DOHH2 (cell line): ENCODE measurements around the gene GRHL3.

Experiments
- H3F3A ChIP-seq: fragments of 200-600 bp; sonication (generic), shearing (Covaris generic); 2 replicates; pipeline ENCODE4 v1.6.0; 2016; ENCODE audit warnings: antibody characterized with exemption, mild to moderate bottlenecking; ENCODE audit not compliant: control insufficient read depth, insufficient read depth
- H3K27ac ChIP-seq: fragments of 200-600 bp; sonication (generic); 2 replicates; pipeline ENCODE4 v1.5.1; 2014; ENCODE audit warnings: low read depth, mild to moderate bottlenecking, low read length, moderate library complexity
- H3K27me3 ChIP-seq: fragments of 200-600 bp; sonication (generic); 2 replicates; pipeline ENCODE4 v1.6.1; 2014; ENCODE audit warnings: mild to moderate bottlenecking, low read length, mixed read lengths; ENCODE audit not compliant: control insufficient read depth
- H3K36me3 ChIP-seq: fragments of 200-600 bp; sonication (generic); 2 replicates; pipeline ENCODE4 v1.6.1; 2014; ENCODE audit warnings: mild to moderate bottlenecking, low read length, moderate library complexity, mixed read lengths; ENCODE audit not compliant: control insufficient read depth
- H3K4me1 ChIP-seq: fragments of 200-600 bp; sonication (generic); 2 replicates; pipeline ENCODE4 v1.6.1; 2014; ENCODE audit warnings: mild to moderate bottlenecking, low read length, mixed read lengths; ENCODE audit not compliant: control insufficient read depth
- H3K4me2 ChIP-seq: fragments of 200-600 bp; sonication (generic); 2 replicates; pipeline ENCODE4 v1.6.0; 2014; ENCODE audit warnings: mild to moderate bottlenecking, low read length, moderate library complexity
- H3K4me3 ChIP-seq: fragments of 200-600 bp; sonication (generic); 2 replicates; pipeline ENCODE4 v1.5.1; 2014; ENCODE audit warnings: mild to moderate bottlenecking, low read length, mixed read lengths
- H3K79me2 ChIP-seq: fragments of 200-600 bp; sonication (generic); 2 replicates; pipeline ENCODE4 v1.6.1; 2014; ENCODE audit warnings: mild to moderate bottlenecking, low read length, mixed read lengths; ENCODE audit not compliant: control insufficient read depth
- H3K9me2 ChIP-seq: fragments of 200-600 bp; sonication (generic); replicated peaks from 2 replicates; pipeline ENCODE4 v1.6.1; 2014; ENCODE audit warnings: mild to moderate bottlenecking, low read length, mixed read lengths; ENCODE audit not compliant: control insufficient read depth
- H3K9me3 ChIP-seq: fragments of 200-600 bp; sonication (generic); 2 replicates; pipeline ENCODE4 v1.6.1; 2014; ENCODE audit warnings: antibody characterized with exemption, low read length, mixed read lengths; ENCODE audit not compliant: control insufficient read depth, insufficient read depth
- H4K20me1 ChIP-seq: fragments of 200-600 bp; sonication (generic); 2 replicates; pipeline ENCODE4 v1.6.0; 2014; ENCODE audit warnings: low read depth, mild to moderate bottlenecking, antibody characterized with exemption, low read length, moderate library complexity; ENCODE audit not compliant: control insufficient read depth, insufficient read depth
- EZH2phosphoT487 ChIP-seq: fragments of 200-600 bp; sonication (generic); IDR thresholded peaks from 2 replicates; pipeline ENCODE4 v1.6.1; 2017; ENCODE audit warnings: borderline replicate concordance, mild to moderate bottlenecking, antibody characterized with exemption, low read length, moderate library complexity, mixed read lengths
- TF ChIP-seq, protein P1 (sequence below): fragments of 200-600 bp; sonication (generic); IDR thresholded peaks from one replicate; pipeline ENCODE4 v1.5.1; 2014; ENCODE audit warnings: antibody characterized with exemption, mild to moderate bottlenecking, low read depth, low read length; ENCODE audit not compliant: poor library complexity, severe bottlenecking

GRHL3 gene

DNA sequence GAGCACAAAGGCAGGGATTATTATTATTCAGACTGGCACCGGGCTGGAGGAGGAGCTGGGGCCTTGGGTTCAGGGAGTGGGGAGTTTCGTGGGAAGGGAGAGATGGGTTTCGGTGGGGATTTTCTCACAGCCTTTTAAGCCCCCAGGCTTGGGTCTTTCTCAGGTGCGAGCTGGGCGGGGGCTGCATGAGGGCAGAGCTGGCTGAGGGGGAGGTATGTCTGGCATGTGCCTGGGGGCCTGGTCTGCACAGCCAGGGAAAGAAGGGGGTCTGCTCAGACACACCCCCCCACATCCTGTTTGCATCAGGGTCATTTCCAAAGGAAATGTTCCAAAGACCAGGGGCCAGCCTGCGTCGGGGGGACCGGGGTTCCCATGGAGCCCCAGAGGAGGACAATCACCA, 21.6 kb downstream of the GRHL3 start:
- H3K79me2 ChIP-seq = no peaks in the 10 kb centered on the region
- H3K4me1 ChIP-seq = peaks cover 8% of the 10 kb centered on the region; the same call in 1 of the 2 replicates
- H3F3A ChIP-seq = no peaks in the 10 kb centered on the region
- H3K9me3 ChIP-seq = no peaks in the 10 kb centered on the region
- H3K27ac ChIP-seq = no peak overlapping the region
- H3K36me3 ChIP-seq = no peaks in the 10 kb centered on the region
- H3K4me2 ChIP-seq = no peak overlapping the region
- TF ChIP-seq, protein P1, sequence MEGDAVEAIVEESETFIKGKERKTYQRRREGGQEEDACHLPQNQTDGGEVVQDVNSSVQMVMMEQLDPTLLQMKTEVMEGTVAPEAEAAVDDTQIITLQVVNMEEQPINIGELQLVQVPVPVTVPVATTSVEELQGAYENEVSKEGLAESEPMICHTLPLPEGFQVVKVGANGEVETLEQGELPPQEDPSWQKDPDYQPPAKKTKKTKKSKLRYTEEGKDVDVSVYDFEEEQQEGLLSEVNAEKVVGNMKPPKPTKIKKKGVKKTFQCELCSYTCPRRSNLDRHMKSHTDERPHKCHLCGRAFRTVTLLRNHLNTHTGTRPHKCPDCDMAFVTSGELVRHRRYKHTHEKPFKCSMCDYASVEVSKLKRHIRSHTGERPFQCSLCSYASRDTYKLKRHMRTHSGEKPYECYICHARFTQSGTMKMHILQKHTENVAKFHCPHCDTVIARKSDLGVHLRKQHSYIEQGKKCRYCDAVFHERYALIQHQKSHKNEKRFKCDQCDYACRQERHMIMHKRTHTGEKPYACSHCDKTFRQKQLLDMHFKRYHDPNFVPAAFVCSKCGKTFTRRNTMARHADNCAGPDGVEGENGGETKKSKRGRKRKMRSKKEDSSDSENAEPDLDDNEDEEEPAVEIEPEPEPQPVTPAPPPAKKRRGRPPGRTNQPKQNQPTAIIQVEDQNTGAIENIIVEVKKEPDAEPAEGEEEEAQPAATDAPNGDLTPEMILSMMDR = no peak
- no peak for TF ChIP-seq EZH2phosphoT487
- no peaks in the 10 kb centered on the region for H3K9me2 ChIP-seq
- H3K27me3 ChIP-seq = no peaks in the 10 kb centered on the region; the same call in 1 of the 2 replicates
- no peaks in the 10 kb centered on the region for H4K20me1 ChIP-seq
- no peak overlapping the region for H3K4me3 ChIP-seq

DNA sequence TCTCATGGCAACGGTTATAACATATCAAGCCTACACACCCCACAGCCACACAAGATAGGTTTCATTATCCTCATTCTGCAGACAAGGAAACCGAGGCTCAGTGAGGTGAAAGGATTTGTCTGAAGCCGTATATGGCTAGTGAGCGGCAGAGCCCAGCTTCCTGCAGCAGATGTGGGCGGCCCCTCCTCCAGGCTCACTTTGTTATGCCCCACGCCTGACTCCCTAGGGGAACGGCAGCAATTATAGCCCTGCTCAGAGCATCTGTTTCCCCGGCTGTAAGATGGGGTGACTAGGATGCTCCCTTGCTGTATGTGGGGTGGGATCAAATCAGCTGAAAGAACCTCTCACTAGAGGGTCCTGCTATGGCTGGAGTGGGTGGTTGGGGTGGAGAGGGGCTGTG, 22.1 kb downstream of the GRHL3 start:
- Histone ChIP-seq H3K27ac (no peak overlapping the region), H3K4me3 (no peak overlapping the region), H3K4me1 (peaks cover 8% of the 10 kb centered on the region; the same call in 1 of the 2 replicates), H3K9me3 (no peaks in the 10 kb centered on the region), H3K36me3 (no peaks in the 10 kb centered on the region), H3K9me2 (no peaks in the 10 kb centered on the region), H4K20me1 (no peaks in the 10 kb centered on the region), H3K4me2 (no peak overlapping the region), H3K79me2 (no peaks in the 10 kb centered on the region), H3F3A (no peaks in the 10 kb centered on the region), H3K27me3 (no peaks in the 10 kb centered on the region; the same call in 1 of the 2 replicates)
- TF ChIP-seq, protein P1 = no peak
- TF ChIP-seq EZH2phosphoT487 = no peak

DNA sequence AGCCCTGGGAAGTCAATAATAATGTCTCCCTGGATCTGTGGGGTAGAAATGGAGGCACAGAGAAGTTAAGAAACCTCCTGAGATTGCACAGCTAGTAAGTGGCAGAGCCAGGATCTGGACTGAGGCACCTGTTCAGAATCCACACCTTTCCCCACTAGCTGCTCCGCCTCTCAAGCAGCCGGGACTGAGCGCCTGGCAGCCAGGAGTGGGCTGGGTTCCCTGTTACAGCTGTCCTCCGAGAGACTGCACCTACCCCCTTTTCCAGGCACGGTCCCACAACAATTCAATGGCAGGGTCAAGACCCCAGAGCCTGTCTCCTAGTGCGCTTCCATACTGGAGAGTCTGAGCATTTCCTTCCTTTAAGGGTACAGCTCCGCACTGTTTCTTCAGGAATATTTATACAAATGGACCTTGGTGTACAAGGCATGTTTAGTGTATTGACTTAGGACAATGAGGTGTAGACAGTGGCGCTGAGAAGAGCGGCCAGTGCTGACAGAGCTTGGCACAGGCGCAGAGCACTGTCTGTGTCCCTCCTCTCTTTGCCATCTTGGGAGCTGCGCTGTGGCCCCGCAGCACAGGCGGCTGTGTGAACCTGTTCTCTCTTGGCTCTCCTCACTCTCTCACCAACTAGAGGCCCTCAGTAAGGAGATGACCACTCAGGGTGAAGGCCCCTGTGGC, 24.4 kb downstream of the GRHL3 start:
- TF ChIP-seq, protein P1 = no peak
- TF ChIP-seq EZH2phosphoT487 = no peak
- Histone ChIP-seq H3K27ac (no peak overlapping the region), H3K36me3 (no peaks in the 10 kb centered on the region), H3K4me3 (no peak overlapping the region), H4K20me1 (no peaks in the 10 kb centered on the region), H3F3A (no peaks in the 10 kb centered on the region), H3K79me2 (no peaks in the 10 kb centered on the region), H3K27me3 (no peaks in the 10 kb centered on the region), H3K4me1 (0 out of 2 replicates have a peak, but pooled peaks cover 5% of the 10 kb centered on the region), H3K4me2 (no peak overlapping the region), H3K9me2 (no peaks in the 10 kb centered on the region), H3K9me3 (no peaks in the 10 kb centered on the region)
